Hematopoietic multipotent progenitor cell treated with erythropoietin and hydrocortisone succinate and interleukin-3 and kit ligand, for 8 days (in vitro differentiated cells): ENCODE data around the gene ECEL1.

Source experiments
- DNase-seq: peaks from one replicate; pipeline ENCODE4 v3.0.0-alpha.2; 2015

ECEL1 gene

GRCh38 chr2:232521959-232522622, 34.5 kb upstream of the ECEL1 start:
- peak; percentile 20 for DNase-seq

DNA sequence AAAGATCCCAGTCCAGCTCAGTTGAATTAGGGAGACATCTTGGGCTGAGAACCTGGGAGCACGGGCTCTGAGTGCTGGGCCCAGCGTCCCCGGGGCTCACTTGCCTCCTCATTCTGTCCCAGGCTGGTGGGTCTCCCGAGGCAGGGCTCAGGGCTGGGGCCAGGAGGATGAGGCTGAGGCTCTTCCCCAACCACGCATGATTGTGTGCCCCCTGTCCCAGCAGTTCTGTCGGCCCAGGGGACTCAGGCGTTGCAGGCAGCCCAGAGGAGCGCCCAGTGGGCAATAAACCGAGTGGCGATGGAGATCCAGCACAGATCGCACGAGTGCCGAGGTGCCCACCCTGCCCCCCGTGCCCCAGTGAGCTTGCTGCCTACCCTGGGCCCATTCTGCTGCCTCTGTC, 33.5 kb upstream of the ECEL1 start:
- no peak for DNase-seq

DNA sequence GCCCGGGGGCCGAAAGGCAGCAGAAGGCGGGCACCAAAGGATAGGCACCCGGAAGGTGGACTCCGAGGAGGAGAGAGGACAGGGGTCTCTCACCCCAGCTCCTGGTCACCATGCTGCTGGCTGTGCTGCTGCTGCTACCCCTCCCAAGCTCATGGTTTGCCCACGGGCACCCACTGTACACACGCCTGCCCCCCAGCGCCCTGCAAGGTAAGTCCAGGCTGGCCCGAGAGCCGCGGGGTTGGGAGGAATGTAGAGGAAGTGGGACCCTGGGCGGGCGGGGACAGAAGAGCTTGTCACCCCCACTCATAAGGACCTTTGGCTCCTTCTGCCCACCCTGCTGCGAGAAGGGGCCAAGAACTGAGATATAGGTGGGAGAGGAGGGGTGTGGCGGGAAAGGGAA, 32.9 kb upstream of the ECEL1 start:
- DNase-seq, result no peak

- no peak for DNase-seq
Observed at GRCh38 chr2:232519581-232520438, 32.2 kb upstream of the ECEL1 start, which contains the start of gene PRSS56. Gene PRSS56 (plus strand): TSS chr2:232520388. CDS start chr2:232520599, 211 bp downstream.

GRCh38 chr2:232518844-232519243, 31.2 kb upstream of the ECEL1 start:
- DNase-seq, result no peak

GRCh38 chr2:232516551-232516950, 28.9 kb upstream of the ECEL1 start:
- DNase-seq, result no peak

- no peak for DNase-seq
Observed at GRCh38 chr2:232515639-232516038, 28.0 kb upstream of the ECEL1 start.

- no peak for DNase-seq
Observed at GRCh38 chr2:232513353-232513752, 25.7 kb upstream of the ECEL1 start.

GRCh38 chr2:232512602-232513001, 25.0 kb upstream of the ECEL1 start:
- no peak for DNase-seq

- DNase-seq, result no peak
Observed at GRCh38 chr2:232511336-232511890, 23.8 kb upstream of the ECEL1 start.

- no peak for DNase-seq
Observed at GRCh38 chr2:232508251-232508650, 20.6 kb upstream of the ECEL1 start.

- DNase-seq, result no peak
Observed at GRCh38 chr2:232506709-232507108, 19.1 kb upstream of the ECEL1 start.

- DNase-seq, result no peak
Observed at GRCh38 chr2:232505856-232506255, 18.2 kb upstream of the ECEL1 start.

DNA sequence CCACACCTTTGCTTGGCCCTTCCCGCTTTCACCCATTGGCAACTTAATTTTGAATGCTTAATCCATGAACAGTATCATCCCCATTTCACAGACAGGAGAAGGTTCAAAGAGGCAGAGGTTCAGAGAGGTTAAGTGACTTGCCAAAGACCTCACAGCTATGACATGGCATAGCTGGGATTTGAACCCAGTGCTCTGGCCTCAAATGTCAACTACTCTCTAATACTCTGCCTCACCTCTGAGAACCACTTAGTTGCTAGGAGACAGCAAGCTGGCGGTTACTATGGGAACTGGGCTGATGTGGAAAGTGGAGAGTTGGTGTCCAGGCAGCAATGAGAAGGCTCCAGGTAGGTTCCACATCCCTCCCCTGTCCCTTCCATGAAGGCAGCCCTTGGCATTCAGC, 16.8 kb upstream of the ECEL1 start:
- DNase-seq, result no peak

- DNase-seq, result no peak
Observed at GRCh38 chr2:232503809-232504323, 16.2 kb upstream of the ECEL1 start.

DNA sequence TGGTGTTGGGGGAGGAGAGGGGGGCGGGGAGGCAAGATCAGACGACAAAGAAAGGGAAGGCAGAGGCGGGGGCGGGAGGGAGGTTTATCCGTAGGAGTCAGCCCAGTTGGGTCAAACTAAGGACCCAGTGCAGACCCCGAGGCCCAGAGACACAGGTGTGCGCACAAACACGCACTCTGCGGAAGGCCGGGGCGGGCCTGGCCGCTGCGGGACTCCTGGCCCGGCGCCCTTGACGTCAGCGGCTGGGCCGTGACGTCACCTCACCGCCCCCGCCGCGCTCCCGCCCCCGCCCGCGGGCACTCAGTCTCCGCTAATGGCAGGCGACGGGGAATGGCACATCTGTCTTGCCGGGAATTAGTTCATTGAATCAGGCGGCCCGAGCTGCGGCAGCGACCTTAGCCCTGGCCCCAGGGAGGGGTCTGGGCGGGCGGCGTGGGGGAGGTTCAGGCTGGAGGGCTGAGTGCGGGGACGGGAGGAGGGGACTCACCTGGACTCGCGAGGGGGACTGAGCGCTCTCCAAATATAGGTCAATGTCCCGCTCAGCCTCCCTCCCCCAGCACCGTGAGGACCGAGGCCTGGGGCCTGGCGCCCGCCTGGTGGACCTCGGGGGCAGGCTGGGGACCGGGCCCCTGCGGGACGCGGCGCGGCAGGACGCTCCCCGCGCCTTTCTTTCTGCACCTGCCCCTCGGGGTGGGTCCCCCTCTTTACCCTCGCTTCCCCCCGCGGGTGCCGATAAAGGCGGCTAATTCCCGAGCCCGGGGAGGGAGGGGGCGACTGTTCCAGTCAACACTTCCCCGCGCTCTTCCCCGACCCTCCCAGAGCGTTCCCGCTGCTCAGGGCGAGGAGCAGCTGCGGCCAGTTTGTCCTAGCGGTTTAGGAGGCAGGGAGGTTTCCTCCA, 15.5 kb upstream of the ECEL1 start:
- no peak for DNase-seq

DNA sequence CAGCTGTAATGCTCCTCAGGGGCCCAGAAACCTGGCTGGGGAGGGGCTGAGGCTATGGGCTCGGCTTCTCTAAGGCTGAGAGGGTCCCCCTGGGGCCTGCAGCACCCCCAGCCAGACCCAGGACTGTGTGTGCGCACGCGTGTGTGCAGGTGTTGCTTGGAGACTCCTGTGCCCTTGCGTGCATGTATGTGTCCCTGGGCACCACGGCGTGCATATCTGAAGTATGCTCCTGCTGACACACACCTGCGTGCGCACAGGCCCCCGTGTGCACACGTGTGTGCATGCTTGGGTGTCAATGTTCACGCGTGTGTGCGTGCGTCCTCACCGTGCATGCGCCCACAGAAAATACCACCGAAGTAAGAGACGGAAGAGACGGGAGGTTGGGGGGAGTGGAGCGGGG, 14.9 kb upstream of the ECEL1 start:
- no peak for DNase-seq

- DNase-seq, result no peak
Observed at GRCh38 chr2:232501794-232502390, 14.3 kb upstream of the ECEL1 start.

GRCh38 chr2:232501331-232501771, 13.7 kb upstream of the ECEL1 start:
- no peak for DNase-seq

DNA sequence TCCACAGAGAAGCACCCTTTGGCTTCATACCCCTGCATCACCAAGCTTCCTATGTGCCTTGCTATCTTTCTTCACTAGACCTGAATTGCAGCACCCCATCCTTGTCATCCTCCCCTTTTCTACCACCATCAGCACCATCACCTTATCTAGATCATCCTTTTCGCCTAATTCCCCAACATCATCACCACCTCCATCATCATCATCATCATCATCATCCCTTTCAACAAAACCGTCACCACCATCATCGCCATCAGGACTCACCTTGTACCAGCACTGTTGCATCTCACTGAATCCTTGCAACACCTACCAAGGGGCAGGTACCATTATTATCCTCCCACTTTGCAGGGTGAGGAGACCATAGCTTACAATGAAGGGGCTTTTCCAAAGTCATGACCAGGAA, 10.8 kb upstream of the ECEL1 start:
- no peak for DNase-seq

- DNase-seq, result no peak
Observed at GRCh38 chr2:232497348-232497747, 9.7 kb upstream of the ECEL1 start.
